ENCODE data around the gene SUCNR1.

DNA sequence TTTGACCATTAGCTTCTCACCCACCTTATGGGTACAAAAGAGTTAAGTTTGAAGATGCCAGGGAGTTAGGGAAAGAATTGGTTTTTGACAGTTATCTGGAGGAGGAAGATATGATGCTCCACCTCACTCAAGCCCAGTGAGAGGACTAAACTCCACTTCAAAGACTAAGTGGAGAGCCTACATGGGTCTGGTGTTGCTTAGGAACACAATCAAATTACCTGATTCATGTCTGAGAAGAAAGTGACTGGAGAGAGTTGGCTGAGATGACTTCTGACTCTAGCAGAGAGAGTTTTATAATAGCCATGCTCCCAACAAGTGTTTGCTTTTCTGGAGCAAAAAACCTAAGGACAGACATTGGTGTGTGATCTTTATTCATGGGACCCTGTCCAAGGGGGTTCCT is 43.3 kb downstream of the SUCNR1 start:
- TF ChIP-seq, protein P1, sequence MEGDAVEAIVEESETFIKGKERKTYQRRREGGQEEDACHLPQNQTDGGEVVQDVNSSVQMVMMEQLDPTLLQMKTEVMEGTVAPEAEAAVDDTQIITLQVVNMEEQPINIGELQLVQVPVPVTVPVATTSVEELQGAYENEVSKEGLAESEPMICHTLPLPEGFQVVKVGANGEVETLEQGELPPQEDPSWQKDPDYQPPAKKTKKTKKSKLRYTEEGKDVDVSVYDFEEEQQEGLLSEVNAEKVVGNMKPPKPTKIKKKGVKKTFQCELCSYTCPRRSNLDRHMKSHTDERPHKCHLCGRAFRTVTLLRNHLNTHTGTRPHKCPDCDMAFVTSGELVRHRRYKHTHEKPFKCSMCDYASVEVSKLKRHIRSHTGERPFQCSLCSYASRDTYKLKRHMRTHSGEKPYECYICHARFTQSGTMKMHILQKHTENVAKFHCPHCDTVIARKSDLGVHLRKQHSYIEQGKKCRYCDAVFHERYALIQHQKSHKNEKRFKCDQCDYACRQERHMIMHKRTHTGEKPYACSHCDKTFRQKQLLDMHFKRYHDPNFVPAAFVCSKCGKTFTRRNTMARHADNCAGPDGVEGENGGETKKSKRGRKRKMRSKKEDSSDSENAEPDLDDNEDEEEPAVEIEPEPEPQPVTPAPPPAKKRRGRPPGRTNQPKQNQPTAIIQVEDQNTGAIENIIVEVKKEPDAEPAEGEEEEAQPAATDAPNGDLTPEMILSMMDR (IDR thresholded peaks at IDR 0.05) = no peak
- TF ChIP-seq POLR2A (IDR thresholded peaks at IDR 0.05) = no peak
